ENCODE results near the gene SPDYE6. TPM values are rescaled to one million over a fixed set of nuclear protein-coding genes. Genes with fewer than 3 reads are reported as not detected.
"Not testable (repeated sequence)": the region's sequence is repeated elsewhere in the genome, so short reads cannot be mapped to it uniquely, and the experiment has no call there.

The SPDYE6 gene
- total RNA-seq, 1 donor from 2014 or later: not detected

- DNase-seq (ENCODE audit: extremely low read depth, low read depth, low spot score): peak; percentile 23
Measured at GRCh38 chr7:102318482-102318971, 37.7 kb downstream of the SPDYE6 start.

- DNase-seq (ENCODE audit: extremely low read depth, low read depth, low spot score): no peak
Measured at GRCh38 chr7:102317231-102318059, 38.8 kb downstream of the SPDYE6 start.

GRCh38 chr7:102313997-102314780, 42.1 kb downstream of the SPDYE6 start:
- no peak for DNase-seq (ENCODE audit: extremely low read depth, low read depth, low spot score)

- no peak for DNase-seq (ENCODE audit: extremely low read depth, low read depth, low spot score)
Measured at GRCh38 chr7:102312317-102312716, 43.9 kb downstream of the SPDYE6 start.

GRCh38 chr7:102310414-102310815, 45.8 kb downstream of the SPDYE6 start:
- no peak for DNase-seq (ENCODE audit: extremely low read depth, low read depth, low spot score)

GRCh38 chr7:102306916-102307677, 49.1 kb downstream of the SPDYE6 start:
- no peak for DNase-seq (ENCODE audit: extremely low read depth, low read depth, low spot score)

GRCh38 chr7:102305414-102306268, 50.6 kb downstream of the SPDYE6 start:
- no peak for DNase-seq (ENCODE audit: extremely low read depth, low read depth, low spot score)

- DNase-seq (ENCODE audit: extremely low read depth, low read depth, low spot score): no peak
Measured at GRCh38 chr7:102304668-102305067, 51.6 kb downstream of the SPDYE6 start.

GRCh38 chr7:102303669-102304422, 52.4 kb downstream of the SPDYE6 start:
- DNase-seq (ENCODE audit: extremely low read depth, low read depth, low spot score): no peak

- DNase-seq (ENCODE audit: extremely low read depth, low read depth, low spot score): no peak
Measured at GRCh38 chr7:102302025-102302424, 54.2 kb downstream of the SPDYE6 start.

- not testable (repeated sequence) for DNase-seq (ENCODE audit: extremely low read depth, low read depth, low spot score)
Measured at GRCh38 chr7:102301367-102301766, 54.9 kb downstream of the SPDYE6 start.

GRCh38 chr7:102300643-102301221, 55.5 kb downstream of the SPDYE6 start:
- DNase-seq (ENCODE audit: extremely low read depth, low read depth, low spot score): no peak

GRCh38 chr7:102297487-102298218, 58.6 kb downstream of the SPDYE6 start:
- no peak for DNase-seq (ENCODE audit: extremely low read depth, low read depth, low spot score)

GRCh38 chr7:102296514-102296913, 59.7 kb downstream of the SPDYE6 start:
- DNase-seq (ENCODE audit: extremely low read depth, low read depth, low spot score): no peak

GRCh38 chr7:102296179-102296438, 60.1 kb downstream of the SPDYE6 start:
- DNase-seq (ENCODE audit: extremely low read depth, low read depth, low spot score): no peak
